ENCODE data around the gene LIMA1.
"Not testable (repeated sequence)": the region's sequence is repeated elsewhere in the genome, so short reads cannot be mapped to it uniquely, and the experiment has no call there.

LIMA1 gene

DNA sequence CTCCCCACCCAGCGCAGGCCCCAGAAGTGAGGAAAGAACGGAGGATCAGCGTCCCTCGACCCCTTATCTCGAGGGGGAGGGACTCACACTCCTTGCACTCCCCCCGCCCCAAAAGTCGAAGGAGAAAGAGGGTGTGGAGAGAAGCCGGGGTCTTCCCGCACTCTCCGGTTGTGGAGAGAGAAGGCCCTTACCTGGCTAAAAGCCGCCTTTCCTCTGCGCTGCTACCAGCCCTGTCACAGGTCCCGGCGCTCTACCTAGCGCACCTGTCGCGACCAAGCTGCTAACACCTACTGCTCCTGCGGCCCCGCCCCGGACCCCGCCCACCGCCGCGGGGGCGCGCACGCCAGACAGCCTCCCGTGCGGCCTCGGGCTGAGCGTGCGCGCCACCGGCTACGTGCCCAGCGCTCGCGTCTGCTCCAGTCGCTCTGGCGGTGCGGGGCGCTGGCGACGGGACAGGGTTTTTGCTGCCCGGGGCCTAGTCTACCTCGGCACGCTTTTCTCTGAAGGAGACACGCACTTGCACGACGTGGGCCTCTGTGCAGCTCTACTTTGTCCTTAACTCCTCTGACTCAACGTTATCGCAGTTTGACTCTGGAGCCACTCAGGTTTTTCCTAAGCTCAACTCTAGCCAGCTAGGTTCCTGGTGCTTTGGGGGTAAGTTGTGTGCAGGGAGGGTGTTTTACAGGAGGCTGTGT lies at the start of gene LIMA1:
TSS of gene LIMA1 (minus strand) at position 292 of the 695 bp plus-strand sequence. CDS start 34,769 bp downstream, outside the sequence.
- TF ChIP-seq, protein P1, sequence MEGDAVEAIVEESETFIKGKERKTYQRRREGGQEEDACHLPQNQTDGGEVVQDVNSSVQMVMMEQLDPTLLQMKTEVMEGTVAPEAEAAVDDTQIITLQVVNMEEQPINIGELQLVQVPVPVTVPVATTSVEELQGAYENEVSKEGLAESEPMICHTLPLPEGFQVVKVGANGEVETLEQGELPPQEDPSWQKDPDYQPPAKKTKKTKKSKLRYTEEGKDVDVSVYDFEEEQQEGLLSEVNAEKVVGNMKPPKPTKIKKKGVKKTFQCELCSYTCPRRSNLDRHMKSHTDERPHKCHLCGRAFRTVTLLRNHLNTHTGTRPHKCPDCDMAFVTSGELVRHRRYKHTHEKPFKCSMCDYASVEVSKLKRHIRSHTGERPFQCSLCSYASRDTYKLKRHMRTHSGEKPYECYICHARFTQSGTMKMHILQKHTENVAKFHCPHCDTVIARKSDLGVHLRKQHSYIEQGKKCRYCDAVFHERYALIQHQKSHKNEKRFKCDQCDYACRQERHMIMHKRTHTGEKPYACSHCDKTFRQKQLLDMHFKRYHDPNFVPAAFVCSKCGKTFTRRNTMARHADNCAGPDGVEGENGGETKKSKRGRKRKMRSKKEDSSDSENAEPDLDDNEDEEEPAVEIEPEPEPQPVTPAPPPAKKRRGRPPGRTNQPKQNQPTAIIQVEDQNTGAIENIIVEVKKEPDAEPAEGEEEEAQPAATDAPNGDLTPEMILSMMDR (IDR thresholded peaks at IDR 0.05; ENCODE audit: low read depth, low read length): no peak
- TF ChIP-seq, protein P2, sequence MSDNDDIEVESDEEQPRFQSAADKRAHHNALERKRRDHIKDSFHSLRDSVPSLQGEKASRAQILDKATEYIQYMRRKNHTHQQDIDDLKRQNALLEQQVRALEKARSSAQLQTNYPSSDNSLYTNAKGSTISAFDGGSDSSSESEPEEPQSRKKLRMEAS (IDR thresholded peaks at IDR 0.05; ENCODE audit: low read depth, low read length): peak; percentile 51; the same call in 1 of the 2 replicates
- TF ChIP-seq MYC (IDR thresholded peaks at IDR 0.05; ENCODE audit: low read depth, low read length) (peak; percentile 36; the same call in 1 of the 2 replicates), POLR2A (IDR thresholded peaks at IDR 0.05; ENCODE audit: extremely low read depth, insufficient read length) (peak; percentile 92)
- peak; percentile 91 for DNase-seq (ENCODE audit: low read depth)
- H3K4me3 ChIP-seq (ENCODE audit: low read depth, low read length): peak within 1 kb of the TSS; percentile 80

DNA sequence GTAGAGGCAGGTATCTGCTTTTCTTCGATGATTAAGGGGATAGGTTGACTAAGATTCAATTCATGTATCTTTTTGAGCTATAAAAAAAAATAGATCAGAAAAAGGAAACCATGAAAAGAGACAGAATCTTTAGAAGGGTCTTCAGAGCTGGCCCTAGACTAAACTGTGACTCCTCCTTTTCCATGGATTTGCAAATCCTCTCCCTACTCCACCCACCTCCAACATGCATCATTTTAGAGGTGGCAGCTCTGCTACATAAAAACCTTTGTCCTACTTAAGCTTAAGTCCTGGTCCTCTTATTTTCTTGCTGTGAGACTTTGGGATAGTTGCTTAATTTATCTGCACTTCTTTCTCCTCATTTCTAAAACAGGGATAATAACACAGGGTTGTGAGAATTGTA lies 48.4 kb upstream of the LIMA1 start:
- TF ChIP-seq, protein P2 (IDR thresholded peaks at IDR 0.05; ENCODE audit: low read depth, low read length): no peak
- TF ChIP-seq POLR2A (IDR thresholded peaks at IDR 0.05; ENCODE audit: extremely low read depth, insufficient read length): no peak
- TF ChIP-seq, protein P1 (IDR thresholded peaks at IDR 0.05; ENCODE audit: low read depth, low read length): no peak
- no peak for TF ChIP-seq MYC (IDR thresholded peaks at IDR 0.05; ENCODE audit: low read depth, low read length)
- DNase-seq (ENCODE audit: low read depth): no peak
- no peak overlapping the region for H3K4me3 ChIP-seq (ENCODE audit: low read depth, low read length)

DNA sequence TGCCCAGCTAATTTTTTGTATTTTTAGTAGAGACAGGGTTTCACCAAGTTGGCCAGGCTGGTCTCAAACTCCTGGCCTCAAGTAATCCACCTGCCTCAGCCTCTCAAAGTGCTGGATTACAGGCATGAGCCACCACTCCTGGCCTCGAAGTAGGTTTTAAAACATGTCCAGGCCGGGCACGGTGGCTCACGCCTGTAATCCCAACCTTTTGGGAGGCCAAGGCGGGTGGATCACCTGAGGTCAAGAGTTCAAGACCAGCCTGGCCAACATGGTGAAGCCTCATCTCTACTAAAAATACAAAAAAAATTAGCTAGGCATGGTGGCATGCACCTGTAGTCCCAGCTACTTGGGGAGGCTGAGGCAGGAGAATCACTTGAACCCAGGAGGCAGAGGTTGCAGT lies 45.3 kb upstream of the LIMA1 start:
- not testable (repeated sequence) for H3K4me3 ChIP-seq (ENCODE audit: low read depth, low read length); DNase-seq (ENCODE audit: low read depth)

DNA sequence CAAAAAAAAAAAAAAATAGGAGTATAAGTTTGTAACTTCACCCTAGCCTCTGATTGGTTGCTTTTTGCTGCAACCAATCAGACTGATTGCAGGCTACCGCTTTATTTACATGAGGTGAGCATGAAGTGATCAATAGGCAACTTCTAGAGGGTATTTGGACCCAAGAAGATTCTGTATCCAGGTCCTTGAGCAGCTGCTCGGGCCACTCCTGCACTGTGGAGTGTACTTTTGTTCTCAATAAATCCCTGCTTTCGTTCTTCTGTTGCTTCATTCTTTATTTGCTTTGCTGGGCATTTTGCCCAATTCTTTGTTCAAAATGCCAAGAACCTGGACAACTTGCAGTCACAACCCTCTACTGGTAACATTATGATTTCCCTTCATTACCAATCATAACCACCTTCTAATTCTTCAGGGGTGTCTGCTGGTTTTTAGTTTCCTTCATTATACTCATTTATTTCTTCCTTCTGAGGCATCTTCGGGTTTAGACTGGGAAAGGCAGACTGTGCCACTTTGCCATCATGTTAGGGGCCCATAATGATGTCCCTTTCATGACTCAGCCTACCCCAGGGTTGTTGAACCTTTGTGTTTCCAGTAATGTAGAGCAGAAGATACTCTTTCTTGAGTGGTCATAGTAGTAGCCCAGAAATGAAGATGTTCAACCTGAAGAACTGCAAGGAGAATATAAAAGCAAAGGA lies 43.4 kb upstream of the LIMA1 start:
- TF ChIP-seq, protein P2 (IDR thresholded peaks at IDR 0.05; ENCODE audit: low read depth, low read length): no peak
- TF ChIP-seq POLR2A (IDR thresholded peaks at IDR 0.05; ENCODE audit: extremely low read depth, insufficient read length): no peak
- TF ChIP-seq, protein P1 (IDR thresholded peaks at IDR 0.05; ENCODE audit: low read depth, low read length): no peak
- no peak for TF ChIP-seq MYC (IDR thresholded peaks at IDR 0.05; ENCODE audit: low read depth, low read length)
- no peak for DNase-seq (ENCODE audit: low read depth)
- H3K4me3 ChIP-seq (ENCODE audit: low read depth, low read length): no peak overlapping the region

DNA sequence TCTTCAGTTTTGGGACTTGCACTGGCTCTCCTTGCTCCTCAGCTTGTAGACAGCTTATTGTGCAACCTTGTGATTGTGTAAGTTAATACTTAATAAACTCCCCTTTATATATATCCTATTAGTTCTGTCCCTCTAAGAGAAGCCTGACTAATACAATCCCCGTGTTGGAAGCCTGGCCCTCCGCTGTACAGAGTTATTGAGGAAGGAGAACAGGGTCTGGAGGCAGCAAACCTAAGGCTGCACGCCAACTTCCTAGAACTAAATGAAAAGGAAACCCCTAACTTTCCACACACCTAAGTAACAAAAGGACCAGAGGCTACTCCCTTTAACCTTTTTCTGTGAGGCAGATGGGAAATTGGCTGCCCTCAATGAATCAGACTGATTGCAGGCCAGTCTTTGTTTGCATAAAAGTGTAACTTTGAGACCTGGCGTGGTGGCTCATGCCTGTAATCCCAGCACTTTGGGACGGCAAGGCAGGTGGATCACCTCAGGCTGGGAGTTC lies 42.6 kb upstream of the LIMA1 start:
- no peak for DNase-seq (ENCODE audit: low read depth)
- no peak overlapping the region for H3K4me3 ChIP-seq (ENCODE audit: low read depth, low read length)
- TF ChIP-seq, protein P2 (IDR thresholded peaks at IDR 0.05; ENCODE audit: low read depth, low read length): no peak
- TF ChIP-seq, protein P1 (IDR thresholded peaks at IDR 0.05; ENCODE audit: low read depth, low read length): no peak
- TF ChIP-seq POLR2A (IDR thresholded peaks at IDR 0.05; ENCODE audit: extremely low read depth, insufficient read length): no peak
- no peak for TF ChIP-seq MYC (IDR thresholded peaks at IDR 0.05; ENCODE audit: low read depth, low read length)

DNA sequence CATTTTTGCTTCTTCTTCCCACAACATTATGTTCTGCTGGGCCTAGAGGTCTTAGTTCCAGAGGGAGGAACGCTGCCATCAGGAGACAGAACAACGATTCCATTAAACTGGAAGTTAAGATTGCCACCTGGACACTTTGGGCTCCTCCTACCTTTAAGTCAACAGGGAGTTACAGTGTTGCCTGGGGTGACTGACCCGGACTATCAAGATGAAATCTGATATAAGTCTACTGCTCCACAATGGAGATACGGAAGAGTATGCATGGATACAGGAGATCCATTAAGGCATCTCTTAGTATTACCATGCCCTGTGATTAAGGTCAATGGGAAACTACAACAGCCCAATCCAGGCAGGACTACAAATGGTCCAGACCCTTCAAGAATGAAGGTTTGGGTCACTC lies 41.5 kb upstream of the LIMA1 start:
- DNase-seq (ENCODE audit: low read depth); H3K4me3 ChIP-seq (ENCODE audit: low read depth, low read length): not testable (repeated sequence)

DNA sequence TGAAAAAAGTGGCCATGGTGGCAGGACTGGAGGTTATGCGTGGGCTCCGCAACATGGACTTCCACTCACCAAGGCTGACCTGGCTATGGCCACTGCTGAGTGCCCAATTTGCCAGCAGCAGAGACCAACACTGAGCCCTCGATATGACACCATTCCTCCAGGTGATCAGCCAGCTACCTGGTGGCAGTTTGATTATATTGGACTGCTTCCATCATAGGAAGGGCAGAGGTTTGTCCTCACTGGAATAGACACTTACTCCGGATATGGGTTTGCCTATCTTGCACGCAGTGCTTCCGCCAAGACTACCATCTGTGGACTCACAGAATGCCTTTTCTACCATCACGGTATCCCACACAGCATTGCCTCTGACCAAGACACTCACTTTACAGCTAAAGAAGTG lies 40.8 kb upstream of the LIMA1 start:
- not testable (repeated sequence) for DNase-seq (ENCODE audit: low read depth); H3K4me3 ChIP-seq (ENCODE audit: low read depth, low read length)

Measured in NB4 (cell line).